Memory B cell (primary cell): Measurements from ENCODE around the gene URAD.
"Not testable (repeated sequence)": the region's sequence is repeated elsewhere in the genome, so short reads cannot be mapped to it uniquely, and the experiment has no call there.

Experiments used
- ATAC-seq: fragments of 150-1000 bp; cut with Tn5 transposase; 2 replicates; pipeline ENCODE4 v1.10.0; 2021; ENCODE audit warnings: low read depth, mild to moderate bottlenecking, moderate library complexity
- DNase-seq, 2 donors: peaks; one replicate each; pipeline ENCODE4 v3.0.0; 2022; ENCODE audit warnings: low spot score in 2 of 2
- H3K27ac Mint-ChIP-seq: one replicate; pipeline ENCODE4 v1.8.0; 2022; ENCODE audit warnings: mild to moderate bottlenecking, moderate library complexity, mixed read lengths
- H3K27me3 Mint-ChIP-seq: one replicate; pipeline ENCODE4 v1.8.0; 2022; ENCODE audit warnings: mixed read lengths
- H3K36me3 Mint-ChIP-seq: one replicate; pipeline ENCODE4 v1.8.0; 2022; ENCODE audit warnings: mild to moderate bottlenecking, mixed read lengths
- H3K4me1 Mint-ChIP-seq: one replicate; pipeline ENCODE4 v1.8.0; 2022; ENCODE audit warnings: mixed read lengths
- H3K4me3 Mint-ChIP-seq: one replicate; pipeline ENCODE4 v1.8.0; 2022; ENCODE audit warnings: mild to moderate bottlenecking, moderate library complexity, mixed read lengths
- H3K9me3 Mint-ChIP-seq: one replicate; pipeline ENCODE4 v1.8.0; 2022; ENCODE audit warnings: mixed read lengths

The URAD gene

DNA sequence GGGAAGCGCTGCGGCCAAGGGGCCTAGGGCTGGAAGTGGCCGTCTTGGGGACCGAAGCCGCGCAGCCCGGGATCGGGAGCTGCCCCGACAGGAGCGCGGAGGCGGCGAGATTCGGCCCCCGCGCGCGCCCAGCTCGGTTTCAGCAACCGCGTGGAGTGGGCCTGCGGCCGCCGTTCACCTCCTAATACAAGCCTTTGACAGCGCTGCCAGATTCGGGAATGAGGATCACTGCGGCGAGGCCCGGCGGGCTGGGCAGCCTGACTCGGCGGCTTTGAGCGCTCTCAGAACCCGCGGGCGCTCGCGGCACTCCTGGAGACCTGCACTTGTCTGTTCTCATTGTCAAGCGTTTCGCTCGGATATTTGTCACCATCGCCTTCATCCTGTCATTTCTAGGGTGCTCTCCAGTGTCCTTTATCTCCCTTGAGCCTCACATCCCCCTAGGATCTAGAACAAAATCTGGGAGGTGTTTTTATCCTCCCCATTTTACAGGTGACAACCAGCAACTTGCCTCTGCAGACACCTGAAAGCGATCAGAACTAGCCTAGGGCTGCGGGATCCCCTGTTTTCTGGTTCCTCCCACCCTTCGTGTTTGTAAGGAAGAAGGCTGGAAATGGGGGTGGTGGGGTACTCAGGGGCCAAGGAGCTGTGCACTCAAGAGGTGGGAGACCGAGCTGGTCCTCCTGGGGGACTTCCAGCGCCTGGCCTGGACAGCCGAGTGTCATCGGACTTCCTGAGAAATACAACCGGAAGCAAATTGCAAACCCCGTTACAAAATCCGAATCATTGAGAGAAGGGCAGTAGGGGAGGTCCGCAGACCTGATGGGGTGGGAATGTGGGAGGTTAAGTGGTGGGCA lies 17.9 kb downstream of the URAD start:
- Mint-ChIP-seq H3K27ac (no peak overlapping the region), H3K4me1 (peaks cover 21% of the 10 kb centered on the region), H3K4me3 (no peak overlapping the region), H3K27me3 (peaks cover 47% of the 10 kb centered on the region), H3K9me3 (no peaks in the 10 kb centered on the region), H3K36me3 (no peaks in the 10 kb centered on the region)
- no peak for DNase-seq
- ATAC-seq, result no peak

DNA sequence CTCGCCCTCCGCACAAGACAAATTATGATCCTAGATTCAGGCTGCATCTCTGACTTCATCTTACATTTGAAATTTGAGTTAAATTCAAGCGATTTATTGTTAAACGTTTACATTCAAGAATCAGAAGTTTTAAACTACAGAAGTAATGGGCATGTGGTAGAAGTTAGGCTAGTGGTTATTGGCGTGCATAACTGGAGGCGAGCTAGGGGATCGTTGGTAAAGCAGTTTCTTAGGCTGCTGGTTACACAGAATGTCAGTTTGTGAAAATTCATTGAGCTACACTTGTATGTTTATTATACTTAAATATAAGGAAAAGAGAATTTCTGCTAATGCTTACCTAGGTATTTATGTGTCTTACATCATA lies 18.6 kb downstream of the URAD start:
- Mint-ChIP-seq H3K9me3 (no peaks in the 10 kb centered on the region), H3K4me3 (no peak overlapping the region), H3K36me3 (no peaks in the 10 kb centered on the region), H3K27me3 (peaks cover 42% of the 10 kb centered on the region), H3K4me1 (peaks cover 19% of the 10 kb centered on the region), H3K27ac (no peak overlapping the region)
- DNase-seq (no peak), ATAC-seq (no peak)

DNA sequence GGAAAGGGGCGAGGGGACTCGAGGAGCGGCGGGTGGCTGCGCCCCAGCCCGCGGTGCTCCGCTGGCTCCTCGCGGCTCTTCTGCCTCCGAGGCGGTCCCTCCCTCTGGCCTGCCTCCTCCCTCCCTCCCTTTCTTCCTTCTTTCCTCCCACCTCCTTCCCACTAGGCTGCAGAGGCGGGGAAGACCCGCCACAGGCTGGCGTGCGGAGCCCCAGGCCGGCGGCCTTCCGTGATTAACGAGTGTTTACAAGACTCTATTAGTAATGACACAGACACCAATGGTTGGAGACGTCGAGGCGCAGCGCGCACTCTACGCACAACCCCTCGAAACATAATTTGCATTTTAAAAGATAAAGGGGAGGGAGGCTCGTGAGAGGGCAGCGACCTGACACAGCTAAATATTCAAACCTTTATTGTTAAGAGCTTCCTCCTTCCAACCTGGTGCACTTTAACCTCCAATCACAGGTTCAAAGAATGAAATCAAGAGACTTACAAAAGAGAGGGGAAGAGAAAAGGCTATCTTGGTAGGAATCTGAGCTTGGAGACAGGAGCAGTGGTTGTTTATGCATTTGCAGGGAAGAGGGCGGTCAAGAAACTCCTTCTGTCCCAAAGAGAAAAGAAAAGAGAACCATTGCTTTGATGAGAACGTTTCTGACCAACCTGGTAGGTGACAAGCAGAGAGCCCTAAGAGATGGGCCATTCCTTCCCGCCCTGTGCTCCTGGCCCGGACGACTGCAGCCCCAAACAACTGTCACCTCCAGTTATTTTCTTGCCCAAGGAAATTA lies 19.2 kb downstream of the URAD start, which contains the start of gene CDX2:
Gene CDX2, minus strand, starts transcription at position 234 of the 784 bp plus-strand sequence. CDS start 309 bp downstream, outside the sequence.
- H3K9me3 Mint-ChIP-seq, result no peaks in the 10 kb centered on the region
- peaks cover 39% of the 10 kb centered on the region for H3K27me3 Mint-ChIP-seq
- no peaks in the 10 kb centered on the region for H3K36me3 Mint-ChIP-seq
- ATAC-seq (no peak), DNase-seq (no peak)
- peak within 1 kb of the TSS; percentile 67 for H3K4me3 Mint-ChIP-seq
- H3K4me1 Mint-ChIP-seq, result peaks cover 19% of the 10 kb centered on the region
- H3K27ac Mint-ChIP-seq, result peak within 1 kb of the TSS; percentile 7

DNA sequence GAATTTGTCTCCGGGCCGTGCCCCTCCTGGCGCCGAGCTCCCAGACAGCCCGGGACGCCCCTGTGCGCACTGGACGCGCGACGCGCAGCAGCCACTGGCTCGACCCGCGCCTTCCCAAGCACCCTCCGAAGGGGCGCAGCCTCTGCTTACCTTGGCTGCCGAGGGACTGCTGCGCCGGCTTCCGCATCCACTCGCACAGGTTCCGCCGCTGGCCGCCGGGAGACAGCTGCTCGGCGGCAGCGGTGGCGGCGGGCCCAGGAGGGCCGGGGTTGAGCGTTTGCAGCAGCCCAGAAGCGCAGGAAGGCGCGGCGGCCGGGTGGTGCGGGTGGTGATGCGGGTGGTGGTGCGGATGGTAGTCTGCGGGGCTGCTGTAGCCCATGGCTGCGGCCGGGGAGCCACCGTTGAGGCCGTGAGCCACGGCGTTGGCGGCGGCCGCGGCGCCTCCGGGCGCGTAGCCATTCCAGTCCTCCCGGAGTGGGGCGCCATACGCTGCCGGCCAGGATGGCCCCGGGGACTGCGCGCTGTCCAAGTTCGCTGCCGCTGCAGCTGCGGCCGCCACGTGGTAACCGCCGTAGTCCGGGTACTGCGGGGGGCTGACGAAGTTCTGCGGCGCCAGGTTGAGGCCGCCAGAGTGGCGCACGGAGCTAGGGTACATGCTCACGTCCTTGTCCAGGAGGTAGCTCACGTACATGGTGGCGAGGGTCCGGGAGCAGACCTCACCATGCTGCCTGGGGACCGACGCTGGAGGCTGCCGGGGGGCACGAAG lies 20.0 kb downstream of the URAD start:
- H3K4me1 Mint-ChIP-seq, result peaks cover 19% of the 10 kb centered on the region
- no peak for DNase-seq
- no peak for ATAC-seq
- H3K27ac Mint-ChIP-seq, result peak overlapping the region; percentile 7
- no peak overlapping the region for H3K4me3 Mint-ChIP-seq
- H3K9me3 Mint-ChIP-seq, result no peaks in the 10 kb centered on the region
- no peaks in the 10 kb centered on the region for H3K36me3 Mint-ChIP-seq
- H3K27me3 Mint-ChIP-seq, result peaks cover 36% of the 10 kb centered on the region

DNA sequence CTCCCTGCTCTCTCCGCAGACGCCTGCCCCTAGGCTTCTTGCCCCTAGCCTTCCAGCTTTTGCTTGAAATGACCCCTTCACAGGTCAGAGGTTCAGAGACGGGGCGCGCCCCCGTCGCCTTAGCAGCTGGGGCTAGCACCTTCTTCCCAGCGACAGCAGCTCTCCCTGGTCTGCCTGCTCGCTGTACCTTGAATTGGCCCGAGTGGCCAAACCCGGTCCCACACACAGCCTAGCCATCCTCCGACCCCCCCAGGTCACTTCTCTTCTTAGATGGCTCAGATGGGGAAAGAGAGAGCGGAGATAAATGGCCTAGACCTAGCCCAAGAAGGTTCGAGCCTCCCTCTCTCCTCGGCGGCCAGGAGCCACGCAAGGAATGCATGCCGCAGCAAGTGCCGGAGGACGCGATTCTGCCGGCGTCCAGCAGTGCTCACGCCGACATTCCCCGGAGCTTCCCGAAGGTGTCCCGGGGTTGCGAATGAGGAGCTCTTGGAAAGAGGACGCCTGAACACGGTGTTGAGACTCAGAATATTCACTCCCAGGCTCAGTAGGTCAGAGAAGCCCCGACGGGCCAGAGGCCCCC lies 20.7 kb downstream of the URAD start:
- DNase-seq (no peak), ATAC-seq (no peak)
- Mint-ChIP-seq H3K27ac (peak overlapping the region; percentile 7), H3K4me1 (peaks cover 19% of the 10 kb centered on the region), H3K9me3 (no peaks in the 10 kb centered on the region), H3K36me3 (no peaks in the 10 kb centered on the region), H3K4me3 (peak overlapping the region; percentile 50), H3K27me3 (peaks cover 33% of the 10 kb centered on the region)

DNA sequence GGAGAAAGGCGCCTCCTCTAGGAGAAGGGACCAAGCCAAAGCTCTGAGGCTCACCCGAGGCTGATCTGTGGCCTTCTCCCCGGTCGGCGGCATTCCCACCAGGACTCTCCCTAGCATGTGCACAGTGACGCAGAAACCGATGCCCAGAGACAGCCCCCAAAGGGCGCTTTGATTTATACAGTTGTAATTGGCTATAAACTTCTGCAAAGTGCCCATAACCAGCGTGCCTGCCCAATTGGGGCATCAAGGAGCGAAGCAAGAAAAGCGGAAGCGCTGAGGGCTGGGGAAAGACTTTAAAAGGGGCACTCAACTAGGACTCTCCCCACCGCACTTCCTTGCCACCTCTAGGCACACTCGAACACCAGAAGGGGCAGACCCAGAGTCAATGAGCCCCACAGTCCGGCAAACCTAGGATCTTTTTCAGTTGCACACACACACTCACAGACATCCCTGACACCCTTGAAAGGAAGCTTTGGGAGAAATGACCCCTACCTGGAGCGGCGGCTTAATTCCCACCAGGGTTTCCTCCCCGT lies 21.2 kb downstream of the URAD start:
- Mint-ChIP-seq H3K27ac (no peak overlapping the region), H3K4me1 (peaks cover 19% of the 10 kb centered on the region), H3K4me3 (peak overlapping the region; percentile 43), H3K9me3 (no peaks in the 10 kb centered on the region), H3K27me3 (peaks cover 35% of the 10 kb centered on the region), H3K36me3 (no peaks in the 10 kb centered on the region)
- ATAC-seq (peak; percentile 51), DNase-seq (no peak)

DNA sequence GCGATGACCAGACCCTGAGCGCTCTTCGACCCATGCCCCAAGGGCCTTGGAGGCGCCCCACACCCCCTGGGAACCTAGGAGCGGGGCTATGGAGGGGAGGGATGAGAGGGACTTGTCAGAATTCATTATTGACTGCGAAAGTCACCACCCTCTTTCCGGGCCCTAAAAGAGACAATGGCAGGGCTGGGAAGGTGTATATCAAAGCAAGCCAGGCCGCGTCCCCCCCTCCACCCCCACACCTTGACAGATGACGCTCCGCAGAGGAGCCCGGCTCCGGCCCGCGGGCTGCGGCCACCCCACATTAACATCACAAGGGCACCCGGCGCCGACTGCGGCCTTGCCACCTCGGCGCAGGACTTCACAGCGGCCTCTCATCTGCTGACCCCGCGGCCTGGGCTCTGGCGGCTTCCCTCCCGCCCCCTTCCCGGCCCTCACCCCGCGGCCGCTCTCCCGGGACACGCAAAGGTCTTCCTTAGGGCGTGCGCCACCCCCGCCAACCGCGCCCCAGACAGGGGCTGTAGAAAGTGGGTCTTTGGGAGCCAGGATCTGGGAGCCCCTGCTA lies 21.8 kb downstream of the URAD start:
- Mint-ChIP-seq H3K9me3 (no peaks in the 10 kb centered on the region), H3K27ac (no peak overlapping the region), H3K36me3 (no peaks in the 10 kb centered on the region), H3K27me3 (peaks cover 38% of the 10 kb centered on the region), H3K4me3 (no peak overlapping the region), H3K4me1 (peaks cover 19% of the 10 kb centered on the region)
- DNase-seq, result no peak
- no peak for ATAC-seq

DNA sequence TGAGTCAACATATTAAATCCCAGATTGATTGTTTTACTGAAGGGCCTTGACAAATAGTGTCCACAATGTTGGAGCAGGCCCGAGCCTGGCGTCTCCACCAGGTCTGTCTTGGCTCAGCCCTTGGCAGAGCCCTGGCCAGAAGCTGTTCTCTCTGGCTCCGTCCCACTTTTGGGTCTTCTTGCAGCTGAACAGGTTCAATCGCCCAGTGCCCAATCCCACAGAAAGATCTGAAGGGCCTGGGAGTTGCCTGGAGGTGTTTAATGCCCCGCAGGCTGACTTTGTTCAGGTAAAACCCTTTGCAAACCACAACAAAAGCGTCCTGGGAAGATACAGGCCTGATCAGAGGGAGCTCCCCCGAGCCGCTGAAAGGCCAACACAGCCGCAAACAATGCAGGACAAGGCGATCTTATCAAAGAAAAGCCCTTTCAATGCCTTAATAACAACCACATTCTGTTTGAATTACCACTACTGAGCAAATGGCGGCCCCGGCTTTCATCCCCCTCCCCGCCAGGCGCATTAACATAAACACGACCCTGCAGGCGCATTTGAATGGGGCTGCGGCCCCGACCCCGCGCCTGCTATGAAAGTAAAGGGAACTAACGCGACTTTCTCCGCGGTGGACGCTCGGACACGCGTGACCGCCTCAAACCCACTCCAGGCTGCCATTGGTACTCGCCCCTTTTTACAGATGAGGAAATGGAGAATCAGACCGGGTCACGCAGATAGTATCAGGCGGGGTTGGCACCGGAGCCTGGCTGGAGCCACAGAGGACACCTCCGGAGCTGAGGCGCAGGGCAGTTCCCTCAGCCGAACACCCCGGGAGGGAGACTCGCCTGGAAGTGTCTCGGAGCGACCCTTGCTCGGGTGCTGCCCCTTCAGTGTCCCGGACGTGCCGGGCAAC lies 22.5 kb downstream of the URAD start:
- no peak overlapping the region for H3K27ac Mint-ChIP-seq

DNA sequence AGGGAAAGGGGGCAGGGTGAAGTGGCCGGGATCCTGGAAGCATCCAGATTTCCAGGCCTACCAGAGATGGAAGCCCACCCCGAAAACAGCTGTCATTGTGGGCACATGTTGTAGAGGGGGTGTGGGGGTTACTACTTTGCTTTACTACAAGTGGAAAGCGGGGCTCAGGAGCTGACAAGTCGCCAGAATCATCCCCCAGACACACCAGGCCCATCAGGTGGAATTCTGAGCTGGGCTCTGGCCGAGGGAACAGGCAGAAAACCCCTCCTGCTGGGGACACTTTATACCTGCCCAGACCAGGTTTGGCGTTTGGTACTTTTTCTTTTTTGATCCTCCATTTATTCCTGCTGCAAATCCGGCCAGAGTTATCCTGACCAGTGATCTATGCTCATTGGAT lies 23.2 kb downstream of the URAD start:
- no peak overlapping the region for H3K4me3 Mint-ChIP-seq
- no peaks in the 10 kb centered on the region for H3K36me3 Mint-ChIP-seq
- peaks cover 30% of the 10 kb centered on the region for H3K27me3 Mint-ChIP-seq

More for the DNA sequence above, 22.5 kb downstream of the URAD start:
- peaks cover 35% of the 10 kb centered on the region for H3K27me3 Mint-ChIP-seq
- ATAC-seq (no peak), DNase-seq (no peak)
- H3K4me3 Mint-ChIP-seq, result peak overlapping the region; percentile 1
- H3K9me3 Mint-ChIP-seq, result no peaks in the 10 kb centered on the region
- peaks cover 21% of the 10 kb centered on the region for H3K4me1 Mint-ChIP-seq
- H3K36me3 Mint-ChIP-seq, result no peaks in the 10 kb centered on the region

DNA sequence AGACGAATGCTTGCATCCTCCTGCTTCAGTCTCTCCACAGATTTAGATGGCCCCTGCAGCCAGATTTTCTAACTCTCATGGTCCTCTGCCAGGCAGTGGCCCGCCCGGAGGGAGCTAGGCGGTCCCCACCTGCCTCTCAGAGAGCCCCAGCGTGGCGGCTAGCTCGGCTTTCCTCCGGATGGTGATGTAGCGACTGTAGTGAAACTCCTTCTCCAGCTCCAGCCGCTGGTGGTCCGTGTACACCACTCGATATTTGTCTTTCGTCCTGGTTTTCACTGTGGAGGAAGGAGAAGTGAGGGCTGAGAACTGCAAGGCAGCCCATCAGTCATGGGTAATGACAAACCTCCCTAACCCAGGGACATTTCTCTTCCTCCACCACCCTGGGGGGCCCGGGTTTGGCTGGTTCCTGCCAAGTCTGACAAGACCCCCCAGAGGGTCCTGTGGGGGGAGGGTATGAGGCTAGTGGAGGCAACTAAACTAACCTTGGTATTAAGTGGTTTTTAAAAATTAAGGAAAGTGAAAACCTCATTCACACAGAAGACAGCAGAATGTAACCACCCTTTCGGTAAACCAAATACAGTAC lies 23.7 kb downstream of the URAD start:
- peaks cover 29% of the 10 kb centered on the region for H3K27me3 Mint-ChIP-seq
- no peak overlapping the region for H3K27ac Mint-ChIP-seq
- H3K9me3 Mint-ChIP-seq, result no peaks in the 10 kb centered on the region
- no peak overlapping the region for H3K4me3 Mint-ChIP-seq
- no peaks in the 10 kb centered on the region for H3K36me3 Mint-ChIP-seq
- no peak for DNase-seq
- peaks cover 24% of the 10 kb centered on the region for H3K4me1 Mint-ChIP-seq
- no peak for ATAC-seq

More for the DNA sequence above, 23.2 kb downstream of the URAD start:
- DNase-seq, result no peak
- ATAC-seq, result no peak
- Mint-ChIP-seq H3K4me1 (peaks cover 24% of the 10 kb centered on the region), H3K9me3 (no peaks in the 10 kb centered on the region), H3K27ac (no peak overlapping the region)

DNA sequence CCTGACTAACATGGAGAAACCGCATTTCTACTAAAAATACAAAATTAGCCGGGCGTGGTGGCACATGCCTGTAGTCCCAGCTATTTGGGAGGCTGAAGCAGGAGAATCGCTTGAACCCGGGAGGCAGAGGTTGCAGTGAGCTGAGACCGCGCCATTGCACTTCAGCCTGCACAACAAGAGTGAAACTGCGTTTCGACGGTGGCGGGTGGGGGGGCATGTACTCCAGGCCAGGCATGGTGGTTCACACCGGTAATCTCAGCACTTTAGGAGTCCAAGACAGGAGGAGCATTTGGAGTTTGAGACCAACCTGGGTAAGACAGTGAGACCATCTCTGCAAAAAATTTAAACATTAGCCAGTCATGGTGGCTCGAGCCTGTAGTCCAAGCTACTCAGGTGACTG lies 24.3 kb downstream of the URAD start:
- not testable (repeated sequence) for ATAC-seq, H3K36me3 Mint-ChIP-seq, H3K9me3 Mint-ChIP-seq, DNase-seq, H3K27ac Mint-ChIP-seq, H3K4me3 Mint-ChIP-seq
- Mint-ChIP-seq H3K4me1 (peaks cover 17% of the 10 kb centered on the region), H3K27me3 (peaks cover 23% of the 10 kb centered on the region)

DNA sequence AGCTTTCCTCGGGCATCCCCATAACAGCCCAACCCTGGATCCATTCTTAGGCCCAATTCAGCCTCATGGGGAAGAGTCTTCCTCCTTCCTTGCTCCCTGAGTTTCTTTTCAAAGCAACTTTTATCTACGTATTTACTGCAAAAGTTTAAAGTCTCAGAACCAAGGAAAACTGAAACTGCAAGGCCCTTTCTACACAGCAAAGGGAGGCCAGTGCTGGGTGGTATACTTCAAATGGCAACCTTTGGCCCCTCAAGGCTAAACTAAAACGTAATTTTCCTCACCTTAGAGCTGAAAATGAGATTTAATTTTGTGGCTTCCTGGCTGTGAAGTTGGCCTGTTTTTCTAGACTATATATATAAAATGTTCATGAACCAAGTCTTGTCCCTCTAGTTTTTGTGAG lies 25.0 kb downstream of the URAD start:
- Mint-ChIP-seq H3K9me3 (no peaks in the 10 kb centered on the region), H3K27me3 (peaks cover 21% of the 10 kb centered on the region), H3K4me1 (peaks cover 15% of the 10 kb centered on the region), H3K36me3 (no peaks in the 10 kb centered on the region), H3K27ac (no peak overlapping the region), H3K4me3 (no peak overlapping the region)
- no peak for ATAC-seq
- no peak for DNase-seq
